Activated CD4-positive, alpha-beta T cell treated with anti-CD3 and anti-CD28 coated beads, Interleukin-2, amount 50 U/mL, for 4 hours (primary cell): ENCODE measurements around the gene FRMD4A.
"Not testable (repeated sequence)": the region's sequence is repeated elsewhere in the genome, so short reads cannot be mapped to it uniquely, and the experiment has no call there.

ENCODE experiments used
- DNase-seq, 2 experiments: peaks; one replicate each; pipeline ENCODE4 v3.0.0-alpha.2; 2020

The FRMD4A gene

GRCh38 chr10:13942035-13942434 is 388.7 kb downstream of the FRMD4A start:
- no peak for DNase-seq

GRCh38 chr10:13939391-13939790 is 391.3 kb downstream of the FRMD4A start:
- DNase-seq, result no peak

GRCh38 chr10:13938950-13939349 is 391.8 kb downstream of the FRMD4A start:
- DNase-seq, result no peak

- no peak for DNase-seq
Measured at GRCh38 chr10:13936826-13937225, 393.9 kb downstream of the FRMD4A start.

- DNase-seq, result peak in 1 of 2 experiments; percentile 6
Measured at GRCh38 chr10:13930120-13930519, 400.6 kb downstream of the FRMD4A start.

GRCh38 chr10:13928451-13928850 is 402.3 kb downstream of the FRMD4A start:
- no peak for DNase-seq

GRCh38 chr10:13925971-13926780 is 404.5 kb downstream of the FRMD4A start:
- no peak for DNase-seq

- no peak for DNase-seq
Measured at GRCh38 chr10:13924040-13924725, 406.5 kb downstream of the FRMD4A start.

GRCh38 chr10:13922586-13922985 is 408.1 kb downstream of the FRMD4A start:
- DNase-seq, result no peak

GRCh38 chr10:13921941-13922340 is 408.8 kb downstream of the FRMD4A start:
- no peak for DNase-seq

- not testable (repeated sequence) for DNase-seq
Measured at GRCh38 chr10:13921131-13921530, 409.6 kb downstream of the FRMD4A start.

GRCh38 chr10:13920465-13920864 is 410.3 kb downstream of the FRMD4A start:
- DNase-seq, result no peak

- no peak for DNase-seq
Measured at GRCh38 chr10:13920031-13920430, 410.7 kb downstream of the FRMD4A start.

GRCh38 chr10:13917791-13918190 is 412.9 kb downstream of the FRMD4A start:
- DNase-seq, result no peak

GRCh38 chr10:13916384-13916947 is 414.3 kb downstream of the FRMD4A start:
- no peak for DNase-seq

- DNase-seq, result no peak
Measured at GRCh38 chr10:13915710-13916109, 415.0 kb downstream of the FRMD4A start.

- no peak for DNase-seq
Measured at GRCh38 chr10:13913897-13914296, 416.8 kb downstream of the FRMD4A start.

GRCh38 chr10:13911821-13912520 is 418.8 kb downstream of the FRMD4A start:
- no peak for DNase-seq

- no peak for DNase-seq
Measured at GRCh38 chr10:13909516-13910258, 421.0 kb downstream of the FRMD4A start.

- DNase-seq, result no peak
Measured at GRCh38 chr10:13908475-13908874, 422.2 kb downstream of the FRMD4A start.

GRCh38 chr10:13907570-13907969 is 423.2 kb downstream of the FRMD4A start:
- no peak for DNase-seq

- no peak for DNase-seq
Measured at GRCh38 chr10:13905281-13905680, 425.4 kb downstream of the FRMD4A start.

- no peak for DNase-seq
Measured at GRCh38 chr10:13904064-13904463, 426.7 kb downstream of the FRMD4A start.
